ENCODE measurements around the gene GUCY1A1.

GUCY1A1 gene

GRCh38 chr4:155666344-155667221, at the start of gene GUCY1A1:
Gene GUCY1A1, plus strand, starts transcription at chr4:155666848. Its CDS starts 30,020 bp downstream, at chr4:155696868.
- H3K27ac ChIP-seq: peak within 1 kb of the TSS; percentile 100
- no peak for TF ChIP-seq CTCF (conservative IDR thresholded peaks at IDR 0.05)

GRCh38 chr4:155617296-155617695, 49.4 kb upstream of the GUCY1A1 start:
- TF ChIP-seq CTCF (conservative IDR thresholded peaks at IDR 0.05): no peak
- no peak overlapping the region for H3K27ac ChIP-seq

GRCh38 chr4:155618183-155618838, 48.3 kb upstream of the GUCY1A1 start:
- H3K27ac ChIP-seq: no peak overlapping the region
- no peak for TF ChIP-seq CTCF (conservative IDR thresholded peaks at IDR 0.05)

- no peak for TF ChIP-seq CTCF (conservative IDR thresholded peaks at IDR 0.05)
These were observed 46.0 kb upstream of the GUCY1A1 start for GRCh38 chr4:155620637-155621036.

GRCh38 chr4:155624478-155624877, 42.2 kb upstream of the GUCY1A1 start:
- no peak overlapping the region for H3K27ac ChIP-seq
- no peak for TF ChIP-seq CTCF (conservative IDR thresholded peaks at IDR 0.05)

More at GRCh38 chr4:155620637-155621036, 46.0 kb upstream of the GUCY1A1 start:
- H3K27ac ChIP-seq: no peak overlapping the region

GRCh38 chr4:155626561-155626960, 40.1 kb upstream of the GUCY1A1 start:
- no peak for TF ChIP-seq CTCF (conservative IDR thresholded peaks at IDR 0.05)
- no peak overlapping the region for H3K27ac ChIP-seq

GRCh38 chr4:155629183-155629825, 37.3 kb upstream of the GUCY1A1 start:
- no peak for TF ChIP-seq CTCF (conservative IDR thresholded peaks at IDR 0.05)
- H3K27ac ChIP-seq: peak overlapping the region; percentile 41

Measured in VCaP (cell line).